ENCODE results near the gene PAQR4. TPM values are rescaled to one million over a fixed set of nuclear protein-coding genes. Genes with fewer than 3 reads are reported as not detected.

PAQR4 gene
- polyA plus RNA-seq, 3 donors: 6.3 to 14.2 (median 8.9) TPM

- Mint-ChIP-seq H3K27ac (no peak overlapping the region), H3K36me3 (peaks cover 4% of the 10 kb centered on the region in 2 donors), H3K4me1 (peaks cover 28% of the 10 kb centered on the region), H3K4me3 (peak overlapping the region in 1 of 2 donors; percentile 82), H3K27me3 (ENCODE audit: low read depth in 3 of 3) (peaks cover 49 to 86% (median 69%) of the 10 kb centered on the region in 3 donors), H3K9me3 (peaks cover 0 to 21% (median 6%) of the 10 kb centered on the region in 7 donors)
- no peak overlapping the region for H2AFZ ChIP-seq (ENCODE audit: insufficient read depth, low read depth, low read length, poor library complexity, severe bottlenecking)
- peaks cover 0 to 8% of the 10 kb centered on the region in 2 donors for H3K9me3 ChIP-seq (replicated peaks in 1 of 2; ENCODE audit: control insufficient read depth in 1 of 2, insufficient read depth in 1 of 2, low read length in 2 of 2)
- H3K4me1 ChIP-seq (ENCODE audit: control insufficient read depth in 1 of 2, insufficient read depth in 2 of 2, low read length in 2 of 2): peaks cover 41 to 51% of the 10 kb centered on the region in 2 donors
- TF ChIP-seq CTCF (IDR thresholded peaks at IDR 0.05): no peak
- H3K4me2 ChIP-seq (replicated peaks; ENCODE audit: extremely low read depth, low read length, poor library complexity, severe bottlenecking): peak overlapping the region; percentile 78
- H4K20me1 ChIP-seq (ENCODE audit: insufficient read depth, low read length): peaks cover 20% of the 10 kb centered on the region
- H3K27me3 ChIP-seq (ENCODE audit: control insufficient read depth in 2 of 2, insufficient read depth in 2 of 2, low read length in 2 of 2): peaks cover 27 to 68% of the 10 kb centered on the region in 2 donors
- 3% methylated on average over 14 of the region's 40 CpGs for WGBS (ENCODE audit: insufficient coverage)
- H3K4me3 ChIP-seq (replicated peaks in 1 of 3; ENCODE audit: low read depth in 2 of 3, low read length in 3 of 3): peak overlapping the region in 1 of 3 experiments; percentile 69
- peak in 1 of 3 donors; percentile 4 for DNase-seq
- H3K36me3 ChIP-seq (replicated peaks in 1 of 2; ENCODE audit: control insufficient read depth in 1 of 2, insufficient read depth in 2 of 2, low read length in 2 of 2): no peaks in the 10 kb centered on the region
- no peak overlapping the region for H3K9ac ChIP-seq (ENCODE audit: insufficient read depth, low read length, poor library complexity, severe bottlenecking)
- H3K79me2 ChIP-seq (ENCODE audit: insufficient read depth, low read length): no peaks in the 10 kb centered on the region
- H3K27ac ChIP-seq (ENCODE audit: low read depth in 1 of 2, low read length in 2 of 2): no peak overlapping the region
- intact Hi-C loops (cut with micrococcal nuclease): no loop called here
These were observed 6.0 kb upstream of the PAQR4 start for GRCh38 chr16:2963074-2963722.

- peaks cover 0 to 22% (median 7%) of the 10 kb centered on the region in 7 donors for H3K9me3 Mint-ChIP-seq
- Histone ChIP-seq H3K9me3 (replicated peaks in 1 of 2; ENCODE audit: control insufficient read depth in 1 of 2, insufficient read depth in 1 of 2, low read length in 2 of 2) (peaks cover 0 to 8% of the 10 kb centered on the region in 2 donors), H3K27ac (ENCODE audit: low read depth in 1 of 2, low read length in 2 of 2) (no peak within 1 kb of the TSS), H3K4me1 (ENCODE audit: control insufficient read depth in 1 of 2, insufficient read depth in 2 of 2, low read length in 2 of 2) (peaks cover 48 to 58% of the 10 kb centered on the region in 2 donors), H3K36me3 (replicated peaks in 1 of 2; ENCODE audit: control insufficient read depth in 1 of 2, insufficient read depth in 2 of 2, low read length in 2 of 2) (no peaks in the 10 kb centered on the region), H2AFZ (ENCODE audit: insufficient read depth, low read depth, low read length, poor library complexity, severe bottlenecking) (no peak within 1 kb of the TSS), H3K4me2 (replicated peaks; ENCODE audit: extremely low read depth, low read length, poor library complexity, severe bottlenecking) (peak within 1 kb of the TSS; percentile 78), H3K4me3 (replicated peaks in 1 of 3; ENCODE audit: low read depth in 2 of 3, low read length in 3 of 3) (peak within 1 kb of the TSS in 1 of 3 experiments; percentile 69), H3K27me3 (ENCODE audit: control insufficient read depth in 2 of 2, insufficient read depth in 2 of 2, low read length in 2 of 2) (peaks cover 27 to 73% of the 10 kb centered on the region in 2 donors), H3K9ac (ENCODE audit: insufficient read depth, low read length, poor library complexity, severe bottlenecking) (no peak within 1 kb of the TSS), H4K20me1 (ENCODE audit: insufficient read depth, low read length) (peaks cover 26% of the 10 kb centered on the region), H3K79me2 (ENCODE audit: insufficient read depth, low read length) (no peaks in the 10 kb centered on the region)
- DNase-seq: peak in 1 of 3 donors; percentile 35
- H3K27me3 Mint-ChIP-seq (ENCODE audit: low read depth in 3 of 3): peaks cover 53 to 90% (median 71%) of the 10 kb centered on the region in 3 donors
- TF ChIP-seq CTCF (IDR thresholded peaks at IDR 0.05): no peak
- peaks cover 34% of the 10 kb centered on the region for H3K4me1 Mint-ChIP-seq
- H3K27ac Mint-ChIP-seq: peak within 1 kb of the TSS in 1 of 7 donors; percentile 13
- peaks cover 4 to 5% of the 10 kb centered on the region in 2 donors for H3K36me3 Mint-ChIP-seq
- intact Hi-C loops (cut with micrococcal nuclease): no loop called here
- WGBS (ENCODE audit: insufficient coverage): 1% methylated on average over 46 of the region's 60 CpGs
- H3K4me3 Mint-ChIP-seq: peak within 1 kb of the TSS; percentile 57 to 82
These were observed 5.2 kb upstream of the PAQR4 start, which contains the start of gene KREMEN2 for GRCh38 chr16:2963723-2964474. Gene KREMEN2 (plus strand): TSS chr16:2964275. CDS start chr16:2964521, 246 bp downstream.
